ENCODE data around the gene PPP2R2C. TPM values are rescaled to one million over a fixed set of nuclear protein-coding genes. Genes with fewer than 3 reads are reported as not detected.

PPP2R2C gene
- total and polyA plus RNA-seq, 5 donors from 2014 or later = not detected

- H3K27ac ChIP-seq (ENCODE audit: insufficient read depth, low read length, poor library complexity, severe bottlenecking) = no peak overlapping the region
- H3K27me3 ChIP-seq (ENCODE audit: control insufficient read depth, insufficient read depth, low read length) = no peaks in the 10 kb centered on the region
- H3K9me3 Mint-ChIP-seq = peaks cover 0 to 5% (median 0%) of the 10 kb centered on the region in 7 donors
- H3K4me1 ChIP-seq (ENCODE audit: control insufficient read depth, insufficient read depth, low read length, poor library complexity, severe bottlenecking) = peaks cover 25% of the 10 kb centered on the region
- no peaks in the 10 kb centered on the region for H3K36me3 ChIP-seq (ENCODE audit: control insufficient read depth, insufficient read depth, low read length)
- peaks cover 15% of the 10 kb centered on the region for H3K27me3 Mint-ChIP-seq
- ATAC-seq (ENCODE audit: low read depth in 2 of 2) (no peak), DNase-seq (no peak)
- H3K4me1 Mint-ChIP-seq = peaks cover 5 to 34% (median 26%) of the 10 kb centered on the region in 4 donors
- H3K36me3 Mint-ChIP-seq = no peaks in the 10 kb centered on the region
- peak overlapping the region in 2 of 3 donors; percentile 53 to 71 for H3K27ac Mint-ChIP-seq
- H3K9me3 ChIP-seq (ENCODE audit: control insufficient read depth in 2 of 2, low read length in 2 of 2) = peaks cover 0 to 6% of the 10 kb centered on the region in 2 experiments
- peak overlapping the region; percentile 55 to 85 (median 70) for H3K4me3 Mint-ChIP-seq
- H3K4me3 ChIP-seq (ENCODE audit: low read depth, low read length) = peak overlapping the region; percentile 64
These were observed 135.0 kb downstream of the PPP2R2C start for GRCh38 chr4:6337331-6337935.

GRCh38 chr4:6336166-6336565 lies 136.2 kb downstream of the PPP2R2C start:
- Mint-ChIP-seq H3K4me3 (no peak overlapping the region), H3K4me1 (peaks cover 5 to 36% (median 24%) of the 10 kb centered on the region in 4 donors), H3K9me3 (peaks cover 0 to 5% (median 0%) of the 10 kb centered on the region in 7 donors), H3K36me3 (no peaks in the 10 kb centered on the region), H3K27ac (no peak overlapping the region), H3K27me3 (peaks cover 15% of the 10 kb centered on the region)
- Histone ChIP-seq H3K27ac (ENCODE audit: insufficient read depth, low read length, poor library complexity, severe bottlenecking) (no peak overlapping the region), H3K4me1 (ENCODE audit: control insufficient read depth, insufficient read depth, low read length, poor library complexity, severe bottlenecking) (peaks cover 25% of the 10 kb centered on the region), H3K27me3 (ENCODE audit: control insufficient read depth, insufficient read depth, low read length) (no peaks in the 10 kb centered on the region), H3K36me3 (ENCODE audit: control insufficient read depth, insufficient read depth, low read length) (no peaks in the 10 kb centered on the region), H3K9me3 (ENCODE audit: control insufficient read depth in 2 of 2, low read length in 2 of 2) (peaks cover 0 to 6% of the 10 kb centered on the region in 2 experiments), H3K4me3 (ENCODE audit: low read depth, low read length) (no peak overlapping the region)
- DNase-seq (no peak), ATAC-seq (ENCODE audit: low read depth in 2 of 2) (no peak)

GRCh38 chr4:6335040-6335590 lies 137.3 kb downstream of the PPP2R2C start:
- ATAC-seq (ENCODE audit: low read depth in 2 of 2) (no peak), DNase-seq (no peak)
- H3K27ac ChIP-seq (ENCODE audit: insufficient read depth, low read length, poor library complexity, severe bottlenecking) = no peak overlapping the region
- Mint-ChIP-seq H3K4me3 (peak overlapping the region in 1 of 4 donors; percentile 54), H3K27ac (no peak overlapping the region), H3K36me3 (no peaks in the 10 kb centered on the region), H3K27me3 (peaks cover 19% of the 10 kb centered on the region), H3K4me1 (peaks cover 5 to 33% (median 22%) of the 10 kb centered on the region in 4 donors), H3K9me3 (peaks cover 0 to 5% (median 0%) of the 10 kb centered on the region in 7 donors)
- no peak overlapping the region for H3K4me3 ChIP-seq (ENCODE audit: low read depth, low read length)
- H3K36me3 ChIP-seq (ENCODE audit: control insufficient read depth, insufficient read depth, low read length) = no peaks in the 10 kb centered on the region
- H3K4me1 ChIP-seq (ENCODE audit: control insufficient read depth, insufficient read depth, low read length, poor library complexity, severe bottlenecking) = peaks cover 25% of the 10 kb centered on the region
- H3K27me3 ChIP-seq (ENCODE audit: control insufficient read depth, insufficient read depth, low read length) = no peaks in the 10 kb centered on the region
- peaks cover 0 to 6% of the 10 kb centered on the region in 2 experiments for H3K9me3 ChIP-seq (ENCODE audit: control insufficient read depth in 2 of 2, low read length in 2 of 2)

- H3K27ac Mint-ChIP-seq = no peak overlapping the region
- H3K4me1 ChIP-seq (ENCODE audit: control insufficient read depth, insufficient read depth, low read length, poor library complexity, severe bottlenecking) = peaks cover 23% of the 10 kb centered on the region
- ATAC-seq (ENCODE audit: low read depth in 2 of 2) = no peak
- no peaks in the 10 kb centered on the region for H3K36me3 Mint-ChIP-seq
- H3K27me3 Mint-ChIP-seq = peaks cover 19% of the 10 kb centered on the region
- peak overlapping the region in 1 of 4 donors; percentile 54 for H3K4me3 Mint-ChIP-seq
- H3K36me3 ChIP-seq (ENCODE audit: control insufficient read depth, insufficient read depth, low read length) = no peaks in the 10 kb centered on the region
- no peaks in the 10 kb centered on the region for H3K27me3 ChIP-seq (ENCODE audit: control insufficient read depth, insufficient read depth, low read length)
- H3K9me3 ChIP-seq (ENCODE audit: control insufficient read depth in 2 of 2, low read length in 2 of 2) = peaks cover 0 to 6% of the 10 kb centered on the region in 2 experiments
- peaks cover 5 to 32% (median 21%) of the 10 kb centered on the region in 4 donors for H3K4me1 Mint-ChIP-seq
- H3K4me3 ChIP-seq (ENCODE audit: low read depth, low read length) = no peak overlapping the region
- DNase-seq = no peak
- H3K9me3 Mint-ChIP-seq = peaks cover 0 to 5% (median 0%) of the 10 kb centered on the region in 7 donors
- no peak overlapping the region for H3K27ac ChIP-seq (ENCODE audit: insufficient read depth, low read length, poor library complexity, severe bottlenecking)
These were observed 138.1 kb downstream of the PPP2R2C start for GRCh38 chr4:6334203-6334887.

- H3K36me3 Mint-ChIP-seq = no peaks in the 10 kb centered on the region
- peaks cover 5 to 27% (median 16%) of the 10 kb centered on the region in 4 donors for H3K4me1 Mint-ChIP-seq
- H3K27ac Mint-ChIP-seq = no peak overlapping the region
- Histone ChIP-seq H3K4me1 (ENCODE audit: control insufficient read depth, insufficient read depth, low read length, poor library complexity, severe bottlenecking) (peaks cover 15% of the 10 kb centered on the region), H3K36me3 (ENCODE audit: control insufficient read depth, insufficient read depth, low read length) (no peaks in the 10 kb centered on the region), H3K4me3 (ENCODE audit: low read depth, low read length) (no peak overlapping the region), H3K9me3 (ENCODE audit: control insufficient read depth in 2 of 2, low read length in 2 of 2) (peaks cover 0 to 6% of the 10 kb centered on the region in 2 experiments), H3K27me3 (ENCODE audit: control insufficient read depth, insufficient read depth, low read length) (no peaks in the 10 kb centered on the region), H3K27ac (ENCODE audit: insufficient read depth, low read length, poor library complexity, severe bottlenecking) (no peak overlapping the region)
- peaks cover 0 to 5% (median under 1%) of the 10 kb centered on the region in 7 donors for H3K9me3 Mint-ChIP-seq
- ATAC-seq (ENCODE audit: low read depth in 2 of 2) = no peak
- peak in 1 of 3 donors; percentile 25 for DNase-seq
- peaks cover 19% of the 10 kb centered on the region for H3K27me3 Mint-ChIP-seq
- H3K4me3 Mint-ChIP-seq = no peak overlapping the region
These were observed 138.9 kb downstream of the PPP2R2C start for GRCh38 chr4:6333301-6334202.

- DNase-seq (no peak), ATAC-seq (ENCODE audit: low read depth in 2 of 2) (no peak)
- Histone ChIP-seq H3K27ac (ENCODE audit: insufficient read depth, low read length, poor library complexity, severe bottlenecking) (no peak overlapping the region), H3K4me1 (ENCODE audit: control insufficient read depth, insufficient read depth, low read length, poor library complexity, severe bottlenecking) (peaks cover 6% of the 10 kb centered on the region), H3K4me3 (ENCODE audit: low read depth, low read length) (no peak overlapping the region), H3K9me3 (ENCODE audit: control insufficient read depth in 2 of 2, low read length in 2 of 2) (peaks cover 0 to 6% of the 10 kb centered on the region in 2 experiments), H3K27me3 (ENCODE audit: control insufficient read depth, insufficient read depth, low read length) (no peaks in the 10 kb centered on the region), H3K36me3 (ENCODE audit: control insufficient read depth, insufficient read depth, low read length) (no peaks in the 10 kb centered on the region)
- Mint-ChIP-seq H3K27me3 (peaks cover 15% of the 10 kb centered on the region), H3K4me1 (peaks cover 5 to 18% (median 7%) of the 10 kb centered on the region in 4 donors), H3K4me3 (no peak overlapping the region), H3K27ac (no peak overlapping the region), H3K36me3 (no peaks in the 10 kb centered on the region), H3K9me3 (peaks cover 0 to 5% (median 2%) of the 10 kb centered on the region in 7 donors)
These were observed 139.8 kb downstream of the PPP2R2C start for GRCh38 chr4:6332669-6333050.

GRCh38 chr4:6332042-6332668 lies 140.3 kb downstream of the PPP2R2C start:
- Histone ChIP-seq H3K27ac (ENCODE audit: insufficient read depth, low read length, poor library complexity, severe bottlenecking) (no peak overlapping the region), H3K9me3 (ENCODE audit: control insufficient read depth in 2 of 2, low read length in 2 of 2) (peaks cover 0 to 6% of the 10 kb centered on the region in 2 experiments), H3K4me1 (ENCODE audit: control insufficient read depth, insufficient read depth, low read length, poor library complexity, severe bottlenecking) (peaks cover 4% of the 10 kb centered on the region), H3K27me3 (ENCODE audit: control insufficient read depth, insufficient read depth, low read length) (no peaks in the 10 kb centered on the region), H3K36me3 (ENCODE audit: control insufficient read depth, insufficient read depth, low read length) (no peaks in the 10 kb centered on the region), H3K4me3 (ENCODE audit: low read depth, low read length) (no peak overlapping the region)
- DNase-seq (peak in 1 of 3 donors; percentile 13), ATAC-seq (ENCODE audit: low read depth in 2 of 2) (no peak)
- Mint-ChIP-seq H3K9me3 (peaks cover 0 to 5% (median 2%) of the 10 kb centered on the region in 7 donors), H3K27ac (no peak overlapping the region), H3K27me3 (peaks cover 19% of the 10 kb centered on the region), H3K4me1 (peaks cover 2 to 13% (median 4%) of the 10 kb centered on the region in 4 donors), H3K4me3 (no peak overlapping the region), H3K36me3 (no peaks in the 10 kb centered on the region)
